Measurements from ENCODE around the gene HIF3A.

HIF3A gene

GRCh38 chr19:46328079-46328478, 31.2 kb downstream of the HIF3A start:
- no peak for TF ChIP-seq CTCF (IDR thresholded peaks at IDR 0.05; ENCODE audit: insufficient read depth, low read length, poor library complexity, severe bottlenecking)
- H3K4me3 ChIP-seq (replicated peaks; ENCODE audit: low read depth, low read length) = no peak overlapping the region
- H3K27me3 ChIP-seq (replicated peaks; ENCODE audit: control insufficient read depth, insufficient read depth, low read length) = no peaks in the 10 kb centered on the region
- H3K36me3 ChIP-seq (ENCODE audit: control insufficient read depth, insufficient read depth, low read length) = no peaks in the 10 kb centered on the region
- DNase-seq (ENCODE audit: extremely low read depth, insufficient read length) = no peak

- no peak for TF ChIP-seq CTCF (IDR thresholded peaks at IDR 0.05; ENCODE audit: insufficient read depth, low read length, poor library complexity, severe bottlenecking)
- DNase-seq (ENCODE audit: extremely low read depth, insufficient read length) = no peak
- no peak overlapping the region for H3K4me3 ChIP-seq (replicated peaks; ENCODE audit: low read depth, low read length)
Observed at GRCh38 chr19:46330319-46330918, 33.6 kb downstream of the HIF3A start.

DNA sequence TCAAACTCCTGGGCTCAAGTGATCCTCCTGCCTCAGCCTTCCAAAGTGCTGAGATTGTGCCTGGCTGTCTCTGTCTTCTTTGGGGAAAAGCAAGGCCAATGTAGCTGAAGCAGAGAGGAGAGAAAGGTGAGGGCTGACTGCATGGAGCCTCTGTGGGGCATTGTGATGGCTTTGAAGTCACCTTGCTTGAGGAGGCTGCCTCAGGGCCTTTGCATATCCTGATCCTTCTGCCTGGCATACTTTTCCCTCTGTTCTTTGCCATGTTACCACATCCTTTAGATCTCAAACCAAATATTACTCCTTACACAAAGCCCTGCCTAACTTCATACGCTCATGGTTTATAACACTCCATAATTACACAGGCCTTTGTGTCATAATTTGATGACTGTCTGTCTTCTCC, 40.6 kb downstream of the HIF3A start:
- H3K27me3 ChIP-seq (replicated peaks; ENCODE audit: control insufficient read depth, insufficient read depth, low read length) = 0 out of 2 replicates have a peak, but pooled peaks cover 1% of the 10 kb centered on the region
- no peaks in the 10 kb centered on the region for H3K36me3 ChIP-seq (ENCODE audit: control insufficient read depth, insufficient read depth, low read length)
- no peak for TF ChIP-seq CTCF (IDR thresholded peaks at IDR 0.05; ENCODE audit: insufficient read depth, low read length, poor library complexity, severe bottlenecking)
- no peak overlapping the region for H3K4me3 ChIP-seq (replicated peaks; ENCODE audit: low read depth, low read length)
- no peak for DNase-seq (ENCODE audit: extremely low read depth, insufficient read length)

More at GRCh38 chr19:46330319-46330918, 33.6 kb downstream of the HIF3A start:
- Histone ChIP-seq H3K27me3 (replicated peaks; ENCODE audit: control insufficient read depth, insufficient read depth, low read length) (no peaks in the 10 kb centered on the region), H3K36me3 (ENCODE audit: control insufficient read depth, insufficient read depth, low read length) (no peaks in the 10 kb centered on the region)

DNA sequence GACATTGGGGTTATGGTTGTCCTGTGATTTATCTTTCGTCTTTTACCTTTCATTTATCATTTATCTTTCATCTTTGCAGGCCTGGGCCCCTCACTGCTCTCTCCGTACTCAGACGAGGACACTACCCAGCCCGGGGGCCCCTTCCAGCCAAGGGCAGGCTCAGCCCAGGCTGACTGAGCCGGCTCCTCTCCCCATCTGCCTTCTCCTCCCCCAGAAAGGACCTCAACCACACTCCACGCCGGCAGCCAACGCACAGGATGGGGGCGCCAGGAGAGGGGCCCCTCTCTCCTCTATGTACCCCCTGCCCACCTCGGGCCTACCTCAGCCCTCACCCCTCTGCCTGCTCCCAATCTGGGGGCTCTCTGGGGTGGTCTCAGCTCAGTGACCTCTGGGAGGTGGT, 42.6 kb downstream of the HIF3A start:
- Histone ChIP-seq H3K27me3 (replicated peaks; ENCODE audit: control insufficient read depth, insufficient read depth, low read length) (0 out of 2 replicates have a peak, but pooled peaks cover 1% of the 10 kb centered on the region), H3K4me3 (replicated peaks; ENCODE audit: low read depth, low read length) (no peak overlapping the region), H3K36me3 (ENCODE audit: control insufficient read depth, insufficient read depth, low read length) (no peaks in the 10 kb centered on the region)
- no peak for DNase-seq (ENCODE audit: extremely low read depth, insufficient read length)
- no peak for TF ChIP-seq CTCF (IDR thresholded peaks at IDR 0.05; ENCODE audit: insufficient read depth, low read length, poor library complexity, severe bottlenecking)

DNA sequence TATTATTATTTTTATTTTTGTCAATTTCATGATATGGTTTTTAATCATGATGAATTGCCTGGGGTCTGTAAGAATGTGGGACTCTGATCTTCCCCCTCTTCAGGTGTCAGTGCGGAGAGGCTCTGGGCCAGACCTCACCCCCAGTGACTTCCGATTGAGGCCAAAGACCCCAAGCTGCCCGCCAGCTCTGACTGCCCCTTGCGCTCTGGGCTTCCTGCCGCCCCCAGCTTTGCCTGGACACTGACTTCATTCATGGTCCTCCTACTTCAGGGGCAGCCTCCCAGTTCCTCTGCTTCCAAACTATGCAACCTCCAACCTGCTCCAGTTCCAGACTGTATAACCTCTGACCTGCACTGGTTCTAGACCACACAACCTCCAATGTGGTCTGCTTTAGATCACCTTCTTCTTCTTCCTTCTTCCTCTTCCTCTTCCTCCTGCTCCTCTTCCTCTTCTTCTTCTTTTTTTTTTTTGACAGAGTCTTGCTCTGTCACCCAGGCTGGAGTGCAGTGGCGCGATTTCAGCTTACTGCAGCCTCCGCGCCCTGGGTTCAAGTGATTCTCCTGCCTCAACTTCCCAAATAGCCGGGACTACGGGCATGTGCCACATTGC, 43.3 kb downstream of the HIF3A start:
- Histone ChIP-seq H3K27me3 (replicated peaks; ENCODE audit: control insufficient read depth, insufficient read depth, low read length) (0 out of 2 replicates have a peak, but pooled peaks cover 1% of the 10 kb centered on the region), H3K4me3 (replicated peaks; ENCODE audit: low read depth, low read length) (no peak overlapping the region), H3K36me3 (ENCODE audit: control insufficient read depth, insufficient read depth, low read length) (no peaks in the 10 kb centered on the region)
- TF ChIP-seq CTCF (IDR thresholded peaks at IDR 0.05; ENCODE audit: insufficient read depth, low read length, poor library complexity, severe bottlenecking) = no peak
- no peak for DNase-seq (ENCODE audit: extremely low read depth, insufficient read length)

Measured in GM06990 (cell line).